Measurements from ENCODE around the gene ST7.
"Not testable (repeated sequence)": the region's sequence is repeated elsewhere in the genome, so short reads cannot be mapped to it uniquely, and the experiment has no call there.

The ST7 gene

DNA sequence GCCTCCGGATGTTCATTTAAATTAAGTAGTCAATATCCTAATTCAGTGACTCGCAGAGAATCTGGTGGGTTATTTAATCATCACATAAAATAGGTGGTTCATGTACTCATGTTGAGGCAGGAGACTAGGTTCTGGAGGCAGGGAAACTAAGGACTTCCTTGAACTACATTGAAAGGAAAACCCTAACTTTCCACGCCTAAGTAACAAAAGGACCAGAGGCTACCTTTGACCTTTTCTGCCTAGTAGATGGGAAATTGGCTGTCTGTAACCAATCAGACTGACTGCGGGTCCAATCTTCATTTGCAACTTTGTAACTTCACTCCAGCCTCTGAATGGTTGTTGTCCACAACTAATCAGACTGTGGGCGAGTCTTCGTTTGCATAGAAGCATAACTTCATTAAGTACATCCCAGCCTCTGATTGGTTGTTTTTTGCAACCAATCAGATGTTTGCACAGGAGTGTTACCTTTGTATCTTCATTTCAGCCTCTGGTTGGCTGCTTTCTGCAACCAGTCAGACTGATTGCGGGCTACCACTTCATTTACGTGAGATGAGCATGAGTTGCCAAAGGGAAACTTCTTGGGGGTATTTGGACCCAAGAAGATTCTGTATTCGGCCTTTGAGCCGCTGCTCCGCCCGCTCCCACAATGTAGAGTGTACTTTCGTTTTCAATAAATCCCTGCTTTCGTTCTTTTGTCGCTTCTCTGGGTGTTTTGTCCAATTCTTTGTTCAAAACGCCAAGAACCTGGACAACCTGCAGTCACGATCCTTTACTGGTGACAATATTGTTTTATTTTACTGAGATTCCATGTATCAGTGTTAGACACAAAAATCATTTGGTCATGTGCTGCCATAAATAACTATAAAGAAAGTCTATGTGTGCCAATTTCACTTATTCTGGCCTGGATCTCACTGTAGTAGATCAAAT, 1.7 kb upstream of the ST7 start:
- DNase-seq, result no peak

DNA sequence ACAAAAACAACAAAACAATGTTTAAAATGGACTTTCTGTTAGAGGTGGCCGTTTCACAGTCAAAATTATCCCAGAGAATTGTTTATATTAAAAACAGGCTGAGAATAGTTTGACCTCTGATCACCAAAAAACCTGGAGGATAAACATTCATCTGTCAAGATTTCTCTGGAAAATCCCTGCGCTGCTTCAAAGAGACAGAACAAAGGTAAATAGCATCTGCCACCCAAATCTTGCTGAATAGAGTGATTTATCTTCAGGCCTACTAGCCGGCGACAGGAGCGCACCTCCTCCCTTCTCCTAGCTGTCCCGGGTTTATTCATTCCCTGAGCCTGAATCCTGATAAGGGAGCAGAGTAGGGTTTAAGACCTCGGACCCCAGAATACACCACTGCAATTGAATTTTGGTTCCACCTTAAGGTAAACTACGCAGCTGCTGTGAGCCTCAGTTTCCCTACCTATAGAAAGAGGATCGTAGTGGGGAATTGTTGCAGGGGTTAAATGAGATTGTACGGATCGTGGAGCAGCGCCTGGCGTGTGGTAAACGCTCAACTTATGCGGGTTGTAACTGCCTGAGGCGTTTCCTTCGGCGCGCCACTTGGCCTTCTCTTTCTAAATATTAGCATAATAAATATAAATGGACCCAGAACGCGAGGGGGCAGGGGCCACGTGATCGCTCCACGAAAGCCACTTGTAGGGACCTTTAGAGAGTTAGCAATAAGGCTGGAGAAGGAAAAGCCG, 498 bp upstream of the ST7 start:
- DNase-seq, result peak; percentile 84

DNA sequence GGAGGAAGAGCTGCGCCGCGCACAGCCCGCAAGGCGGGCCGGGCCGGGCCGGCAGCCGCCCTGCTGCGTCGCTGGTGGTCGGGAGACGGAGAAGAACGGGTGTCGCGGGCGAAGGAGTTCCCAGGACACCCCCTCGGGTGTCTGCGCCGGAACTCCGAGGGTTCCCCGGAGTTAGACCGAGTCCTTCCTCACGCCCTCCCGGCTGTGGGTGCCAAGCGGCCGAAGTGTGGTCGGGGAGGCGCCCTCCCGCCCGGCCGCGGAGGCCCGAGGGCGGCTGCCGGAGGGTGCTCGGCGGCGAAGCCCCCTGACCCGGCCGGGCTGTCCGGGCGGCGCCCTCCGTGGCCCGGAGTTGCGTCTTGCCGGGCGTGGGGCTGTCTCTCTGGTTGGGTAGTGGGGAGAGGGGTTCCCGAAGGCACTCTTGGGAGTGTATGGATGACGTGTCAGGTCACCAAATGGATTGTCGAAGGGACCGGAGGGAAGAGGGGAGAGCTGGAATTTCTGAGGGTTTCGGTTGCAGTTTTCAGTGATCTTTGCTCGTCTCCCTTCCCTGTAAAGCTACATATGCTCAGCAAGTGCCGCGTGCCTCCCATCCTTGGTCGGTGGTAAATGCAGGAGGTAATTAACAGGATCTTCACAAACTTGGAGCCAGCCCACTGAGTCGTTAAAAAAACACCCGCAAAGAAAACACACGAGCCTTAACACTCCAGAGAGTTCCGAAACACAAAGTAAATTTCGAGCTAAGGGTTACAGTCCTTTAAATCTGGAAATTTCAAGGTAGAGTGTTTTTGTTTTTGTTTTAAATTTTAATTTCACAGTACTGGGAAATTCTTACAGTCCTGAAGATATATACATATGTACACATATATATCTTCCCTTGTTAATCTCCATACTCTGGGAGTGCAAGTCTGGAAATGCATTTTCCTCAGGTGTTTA, 871 bp downstream of the ST7 start:
- peak; percentile 68 for DNase-seq

DNA sequence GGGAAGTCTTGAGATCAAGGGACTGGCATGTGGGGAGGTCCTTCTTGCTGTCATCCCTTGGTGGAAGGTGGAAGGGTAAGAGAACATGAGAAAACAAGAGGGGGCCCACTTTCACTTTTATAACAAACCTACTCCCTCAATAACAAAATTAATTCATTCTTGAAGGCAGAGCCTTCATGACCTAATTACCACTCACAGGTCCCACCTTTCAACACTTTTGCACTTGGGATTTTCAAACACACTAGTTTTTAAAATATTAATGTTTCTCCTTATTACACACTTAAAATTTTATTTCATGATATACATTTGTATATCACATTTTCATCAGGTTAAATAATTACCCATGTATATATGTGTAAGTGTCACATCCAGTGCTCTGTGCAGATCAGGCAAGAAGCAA, 2.0 kb downstream of the ST7 start:
- no peak for DNase-seq

DNA sequence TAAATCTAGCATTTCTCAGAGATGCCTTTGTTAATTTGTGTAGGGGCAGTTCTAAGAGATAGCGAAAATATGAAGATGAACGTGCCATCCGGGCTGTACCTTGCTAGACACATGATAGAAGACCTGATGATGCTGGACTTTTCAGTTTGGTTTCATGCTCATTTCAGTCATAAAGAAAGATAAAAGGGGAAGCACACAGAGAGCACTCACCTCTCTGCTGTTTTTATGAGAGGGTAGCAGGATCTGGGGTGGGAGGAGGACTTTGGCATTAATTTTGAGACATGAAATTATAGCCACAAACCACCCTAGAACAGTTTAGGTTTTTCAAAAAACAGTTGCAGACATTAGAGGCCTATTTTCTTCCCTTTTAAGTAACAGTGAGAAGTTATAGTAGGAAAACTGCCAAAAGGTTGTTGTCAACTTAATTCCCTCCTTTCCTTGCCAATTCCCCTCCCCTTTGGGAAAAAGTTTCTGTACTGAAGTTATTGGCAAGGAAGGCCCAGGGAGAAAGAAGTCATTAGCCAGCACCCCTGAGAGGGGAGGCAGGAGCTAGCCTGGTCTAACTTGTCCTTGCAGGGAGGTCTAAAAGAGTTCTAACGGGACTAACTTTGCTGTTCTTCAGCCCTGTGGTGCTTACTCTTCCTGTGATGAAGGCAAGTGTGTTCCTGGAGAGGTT, 2.6 kb downstream of the ST7 start:
- no peak for DNase-seq

DNA sequence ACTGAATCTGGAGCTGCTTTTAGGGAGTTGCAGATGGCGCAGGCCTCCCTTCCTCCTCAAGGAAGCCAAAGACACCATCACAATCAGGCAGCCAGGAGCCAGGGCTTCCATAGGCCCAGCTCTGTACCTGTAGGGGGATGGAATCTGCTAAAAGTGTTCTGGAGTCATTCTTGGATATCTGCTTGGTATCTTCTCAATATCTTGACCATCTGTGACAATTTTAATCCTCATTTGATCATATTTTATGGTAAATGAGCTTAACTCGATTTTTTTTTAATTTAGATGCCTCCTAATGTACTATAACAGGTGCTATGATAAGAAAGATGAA, 3.1 kb downstream of the ST7 start:
- DNase-seq, result no peak

DNA sequence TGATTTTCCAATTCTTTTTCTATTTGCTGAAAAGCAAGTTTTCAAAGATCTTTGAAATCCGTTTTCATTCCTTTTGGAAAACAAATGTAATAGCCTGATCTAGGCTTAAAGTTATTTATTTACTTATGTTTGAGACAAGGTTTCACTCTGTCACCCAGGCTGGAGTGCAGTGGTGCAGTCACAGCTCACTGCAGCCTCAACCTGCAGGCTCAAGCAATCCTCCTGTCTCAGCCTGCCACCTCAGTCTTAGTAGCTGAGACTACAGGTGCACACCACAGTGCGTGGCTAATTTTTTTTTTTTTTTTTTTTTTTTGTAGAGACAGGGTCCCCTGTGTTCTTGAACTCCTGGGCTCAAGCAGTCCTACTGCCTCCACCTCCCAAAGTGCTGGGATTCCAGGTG, 4.6 kb downstream of the ST7 start:
- DNase-seq, result no peak

DNA sequence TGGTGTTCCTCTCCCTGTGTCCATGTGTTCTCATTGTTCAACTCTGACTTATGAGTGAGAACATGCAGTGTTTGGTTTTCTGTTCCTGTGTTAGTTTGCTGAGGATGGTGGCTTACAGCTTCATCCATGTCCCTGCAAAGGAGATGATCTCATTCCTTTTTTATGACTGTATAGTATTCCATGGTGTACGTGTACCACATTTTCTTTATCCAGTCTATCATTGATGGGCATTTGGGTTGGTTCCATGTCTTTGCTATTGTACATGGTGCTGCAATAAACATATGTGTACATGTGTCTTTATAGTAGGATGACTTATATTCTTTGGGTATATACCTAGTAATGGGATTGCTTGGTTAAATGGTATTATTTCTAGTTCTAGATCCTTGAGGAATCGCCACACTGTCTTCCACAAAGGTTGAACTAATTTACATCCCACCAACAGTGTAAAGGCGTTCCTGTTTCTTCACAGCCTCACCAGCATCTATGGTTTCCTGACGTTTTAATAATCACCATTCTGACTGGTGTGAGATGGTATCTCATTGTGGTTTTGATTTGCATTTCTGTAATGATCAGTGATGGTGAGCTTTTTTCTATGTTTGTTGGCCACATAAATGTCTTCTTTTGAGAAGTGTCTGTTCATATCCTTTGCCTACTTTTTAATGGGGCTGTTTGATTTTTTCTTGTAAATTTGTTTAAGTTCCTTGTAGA, 8.8 kb downstream of the ST7 start:
- DNase-seq, result not testable (repeated sequence)

DNA sequence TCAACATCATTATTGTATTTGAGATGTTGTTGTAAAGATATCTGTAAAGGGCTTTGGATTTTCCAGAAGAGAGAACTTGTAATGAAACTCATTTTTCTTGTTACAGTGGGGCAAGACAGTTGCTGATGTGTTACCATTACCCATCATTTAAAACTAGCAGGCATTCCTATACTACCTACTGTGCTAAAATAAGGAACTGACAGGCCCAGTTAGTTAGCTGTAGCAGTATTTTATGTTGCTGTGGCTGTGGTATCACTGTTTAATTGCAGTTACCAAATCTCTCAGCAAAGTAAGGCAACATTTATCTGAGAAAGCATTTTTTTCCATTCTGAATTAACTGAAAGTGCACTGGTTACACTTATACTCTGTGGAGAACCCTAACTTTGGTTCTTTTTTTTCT, 9.9 kb downstream of the ST7 start:
- no peak for DNase-seq

DNA sequence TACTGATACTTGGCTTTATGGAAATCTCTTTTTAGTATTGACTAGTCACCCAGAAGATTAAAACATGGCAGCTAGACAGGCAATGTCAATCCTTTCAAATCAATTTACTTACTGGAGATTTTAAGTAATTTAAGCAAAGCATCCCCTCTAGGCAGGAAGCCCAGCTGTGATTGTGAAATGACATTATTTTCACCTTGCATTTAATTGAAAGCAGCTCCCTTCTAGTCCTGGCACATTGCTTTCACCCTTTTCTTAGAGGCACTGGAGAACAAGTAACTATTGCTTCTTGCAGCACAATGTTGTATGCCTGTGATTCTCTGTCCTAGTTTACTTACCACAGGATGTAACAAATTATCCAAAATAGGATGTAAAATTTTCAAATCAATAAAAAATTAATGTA, 13.3 kb downstream of the ST7 start:
- DNase-seq, result no peak

DNA sequence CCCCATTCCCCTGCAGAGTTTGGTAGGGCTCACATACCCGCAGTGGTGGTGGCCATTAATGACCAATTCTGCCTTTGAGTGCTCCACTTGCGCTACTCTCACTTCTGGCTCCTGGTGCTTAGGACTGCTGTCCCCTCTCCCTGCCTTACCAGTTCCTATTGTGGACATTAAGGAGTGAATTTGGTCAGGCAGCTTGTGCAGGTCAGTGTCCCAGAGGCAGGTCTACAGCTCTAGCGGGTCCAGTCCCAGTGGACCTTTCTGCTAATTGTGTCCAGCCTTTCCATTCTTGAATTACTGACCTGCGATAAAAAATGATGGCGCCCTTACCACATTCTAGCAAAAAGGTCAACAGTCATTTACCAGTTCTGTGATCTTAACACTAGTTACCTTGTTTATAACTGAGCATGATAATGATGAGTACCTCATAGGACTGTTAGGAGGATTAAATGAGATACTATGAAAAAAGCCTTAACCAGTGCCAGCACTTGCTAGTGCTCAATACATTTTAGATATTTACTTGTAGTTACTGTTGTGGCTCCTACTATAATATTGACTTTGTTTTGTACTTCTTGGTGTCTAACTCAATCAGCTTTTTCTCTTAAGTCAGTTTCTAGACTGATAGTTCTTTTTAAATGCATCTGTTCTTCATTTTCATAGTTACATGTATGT, 14.1 kb downstream of the ST7 start:
- no peak for DNase-seq

DNA sequence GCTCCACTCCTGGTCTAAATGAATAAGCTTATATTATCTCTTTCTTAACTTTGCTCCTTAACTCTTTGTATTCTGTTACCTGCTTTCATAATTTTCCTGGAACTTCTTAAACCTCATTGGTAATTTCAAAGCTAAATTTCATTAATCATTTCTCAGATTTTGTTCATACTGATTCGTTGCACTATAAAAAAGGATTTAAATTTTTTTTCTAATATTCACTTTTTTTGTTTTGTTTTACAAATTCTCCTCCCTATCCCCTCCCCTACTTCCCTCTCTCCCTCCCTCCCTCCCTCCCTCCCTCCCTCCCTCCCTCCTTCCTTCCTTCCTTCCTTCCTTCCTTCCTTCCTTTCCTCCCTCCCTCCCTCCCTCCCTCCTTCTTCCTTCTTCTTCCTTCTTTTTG, 14.7 kb downstream of the ST7 start:
- no peak for DNase-seq

DNA sequence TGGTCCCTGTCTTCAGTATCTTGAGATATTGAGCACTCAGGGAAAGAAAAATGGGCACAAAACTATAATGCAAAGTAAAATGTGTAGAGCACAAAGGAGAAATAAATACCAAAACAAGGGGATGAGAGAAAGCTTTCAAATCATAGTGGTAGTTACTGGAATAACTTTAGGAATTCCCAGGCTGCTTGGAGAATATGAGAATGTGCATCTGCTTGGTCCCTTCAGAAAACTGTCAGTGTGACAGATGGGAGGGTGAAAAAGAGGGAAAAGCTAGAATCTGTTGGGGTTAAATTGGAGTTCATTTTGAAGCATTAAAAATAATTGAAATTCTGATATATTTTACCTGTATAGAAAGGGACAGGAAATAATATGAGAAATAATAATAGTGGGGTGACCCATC, 15.3 kb downstream of the ST7 start:
- DNase-seq, result no peak

DNA sequence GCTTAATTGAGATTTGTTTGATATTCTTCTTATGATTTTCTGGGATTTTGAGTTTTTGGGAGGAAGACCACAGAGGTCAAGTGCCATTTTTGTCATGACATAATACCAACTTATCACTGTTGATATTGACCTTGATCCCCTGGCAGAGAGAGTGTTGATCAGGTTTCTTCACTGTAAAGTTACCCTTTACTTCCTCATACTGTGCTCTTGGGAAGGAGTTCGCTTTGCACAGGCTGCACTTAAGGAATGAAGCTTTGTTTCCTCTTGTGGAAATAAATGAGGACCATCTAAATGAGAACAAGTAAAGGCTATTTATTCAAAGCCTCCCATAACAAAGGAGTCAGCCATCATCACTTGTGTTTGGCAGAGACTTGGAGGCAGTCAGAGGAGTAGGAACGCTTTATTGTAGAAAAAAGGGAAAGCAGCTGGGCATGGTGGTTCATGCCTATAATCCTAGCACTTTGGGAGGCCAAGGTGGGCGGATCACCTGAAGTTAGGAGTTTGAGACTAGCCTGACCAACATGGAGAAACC, 16.1 kb downstream of the ST7 start:
- DNase-seq, result no peak

DNA sequence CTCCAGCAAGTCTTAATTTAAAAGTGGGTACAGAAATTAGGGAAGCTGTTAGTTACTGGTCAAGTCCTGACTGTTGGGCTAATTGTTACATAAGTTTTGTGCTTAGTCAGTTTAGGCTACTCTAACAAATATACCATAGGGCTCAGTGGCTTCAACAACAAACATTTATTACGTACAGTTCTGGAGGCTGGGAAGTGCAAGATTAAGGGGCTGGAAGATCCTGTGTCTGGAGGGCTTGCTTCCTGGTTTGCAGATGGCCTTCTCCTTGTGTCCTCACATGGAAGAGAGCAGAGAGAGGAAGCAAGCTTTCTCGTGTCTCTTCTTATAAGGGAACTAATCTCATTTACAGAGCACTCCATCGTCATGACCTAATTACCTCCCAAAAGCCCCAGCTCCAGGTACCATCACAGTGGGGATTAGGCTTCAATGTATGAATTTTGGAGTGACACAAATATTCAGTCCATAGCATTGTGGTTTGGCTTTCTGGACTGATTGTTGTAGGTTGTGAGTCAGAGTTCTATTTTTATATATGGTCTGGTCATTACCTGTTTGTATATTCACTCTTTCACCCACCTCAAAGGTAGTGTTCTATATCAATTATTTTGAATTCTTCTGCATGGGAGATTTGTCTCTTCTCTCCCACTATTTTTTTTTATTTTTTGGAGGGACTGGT, 17.1 kb downstream of the ST7 start:
- no peak for DNase-seq

DNA sequence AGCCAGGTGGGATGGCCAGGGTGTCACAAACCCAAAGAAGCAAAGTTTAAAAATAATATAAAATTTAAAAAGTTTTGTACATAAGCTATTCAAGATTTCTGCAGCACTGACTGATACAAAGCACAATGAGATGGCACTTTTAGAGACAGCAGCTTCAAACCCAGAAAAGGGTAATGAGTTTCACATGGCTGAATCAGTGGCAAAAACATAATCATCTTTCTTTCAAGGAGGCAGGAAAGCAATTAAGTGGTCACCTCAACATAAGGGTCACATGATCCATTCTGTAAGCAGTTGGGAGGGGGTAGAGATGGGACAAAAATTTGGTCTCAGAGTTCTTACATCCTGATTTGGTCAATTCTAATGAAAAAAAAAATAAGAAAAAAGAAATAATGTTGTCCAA, 17.9 kb downstream of the ST7 start:
- not testable (repeated sequence) for DNase-seq

DNA sequence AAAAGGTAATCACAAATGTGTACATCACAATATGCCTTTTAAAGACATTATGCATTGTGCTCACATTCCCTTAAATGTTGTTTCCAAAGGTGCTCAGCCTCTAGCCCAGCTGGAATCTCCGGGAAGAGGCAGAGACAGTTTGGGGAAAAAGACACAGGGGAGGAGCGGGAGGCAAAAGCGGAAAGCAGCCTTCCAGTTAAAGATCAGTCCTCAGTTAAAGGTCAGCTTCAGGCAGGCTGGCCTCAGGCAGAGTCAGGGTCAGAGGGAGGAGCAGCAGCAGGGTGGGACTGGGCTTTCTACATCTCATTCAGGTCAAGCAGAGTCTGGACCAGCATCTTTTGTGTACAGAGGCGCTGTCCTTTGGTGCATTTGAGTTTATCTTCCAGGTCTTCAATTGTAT, 18.6 kb downstream of the ST7 start:
- DNase-seq, result no peak

DNA sequence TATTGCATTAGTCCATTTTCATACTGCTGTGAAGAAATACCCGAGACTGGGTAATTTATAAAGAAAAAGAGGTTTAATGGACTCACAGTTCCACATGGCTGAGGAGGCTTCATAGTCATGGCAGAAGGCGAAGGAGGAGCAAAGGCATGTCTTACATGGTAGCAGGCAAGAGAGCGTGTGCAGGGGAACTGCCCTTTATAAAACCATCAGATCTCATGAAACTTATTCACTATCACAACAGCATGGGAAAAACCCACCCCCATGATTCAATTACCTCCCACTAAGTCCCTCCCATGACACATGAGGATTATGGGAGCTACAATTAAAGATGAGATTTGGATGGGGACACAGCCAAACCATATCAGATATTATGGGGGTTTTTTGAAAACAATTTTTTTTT, 21.7 kb downstream of the ST7 start:
- DNase-seq, result not testable (repeated sequence)

DNA sequence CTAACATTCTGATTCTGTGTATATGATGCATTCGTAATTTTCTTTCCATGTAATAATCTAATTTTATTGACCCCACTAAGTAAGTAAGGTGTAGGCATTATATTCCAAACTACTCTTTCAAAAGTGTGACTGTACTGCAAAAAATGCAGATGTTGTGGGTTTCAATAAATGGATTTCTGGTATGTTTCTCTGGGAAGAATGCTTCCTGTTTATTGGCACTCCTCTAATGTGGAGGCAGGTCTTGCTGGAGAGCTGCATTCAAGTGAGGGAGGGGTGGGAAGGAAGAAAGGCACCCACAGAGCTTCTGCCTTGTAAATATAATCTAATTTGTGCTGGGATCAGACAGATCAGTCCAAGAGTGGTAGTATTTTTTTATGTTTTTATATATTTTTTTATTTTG, 23.9 kb downstream of the ST7 start:
- DNase-seq, result no peak

DNA sequence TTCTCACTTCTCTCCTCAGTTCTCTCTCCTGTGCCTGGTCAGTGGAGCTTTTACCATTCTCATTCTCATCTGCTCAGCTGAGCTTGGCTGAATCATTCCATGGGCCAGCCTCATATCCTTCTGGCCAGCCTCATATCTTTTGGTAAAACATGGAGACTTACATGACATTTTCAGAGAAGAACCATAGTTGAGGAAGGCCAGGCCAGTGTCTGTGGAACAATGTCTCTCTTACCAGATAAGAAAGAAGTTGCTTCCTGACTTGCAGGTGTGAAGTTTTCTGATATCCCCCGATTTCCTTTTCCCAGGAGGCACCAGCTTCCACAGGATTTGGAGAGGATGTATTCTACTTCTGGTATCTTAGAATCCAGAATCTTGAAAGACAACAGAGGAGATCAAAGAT, 24.7 kb downstream of the ST7 start:
- DNase-seq, result no peak

DNA sequence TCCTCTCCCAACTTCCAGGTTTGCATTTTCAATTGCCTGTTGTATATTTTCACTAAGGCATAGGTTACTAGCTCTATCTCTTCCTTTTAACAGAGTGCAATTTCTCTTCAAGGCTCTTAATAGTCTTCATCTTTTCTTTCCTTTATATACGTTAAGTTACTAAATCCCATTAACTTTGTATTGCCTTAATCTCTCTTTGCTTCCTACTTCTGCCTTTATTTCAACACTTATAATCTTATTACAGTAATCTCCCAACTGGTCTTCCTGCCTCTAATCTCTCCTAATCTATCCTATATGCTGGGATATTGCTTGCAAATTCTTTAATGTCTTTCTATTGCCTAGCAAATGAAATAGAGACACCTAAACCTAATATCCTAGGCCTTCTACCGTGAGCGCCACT, 26.1 kb downstream of the ST7 start:
- DNase-seq, result no peak

Measured in hematopoietic multipotent progenitor cell treated with erythropoietin and hydrocortisone succinate and interleukin-3 and kit ligand, for 6 days (in vitro differentiated cells).